Measurements from ENCODE around the gene CTBP2.
"Not testable (repeated sequence)": the region's sequence is repeated elsewhere in the genome, so short reads cannot be mapped to it uniquely, and the experiment has no call there.

CTBP2 gene

GRCh38 chr10:125062914-125063230, 97.5 kb downstream of the CTBP2 start:
- DNase-seq, result peak; percentile 33

DNA sequence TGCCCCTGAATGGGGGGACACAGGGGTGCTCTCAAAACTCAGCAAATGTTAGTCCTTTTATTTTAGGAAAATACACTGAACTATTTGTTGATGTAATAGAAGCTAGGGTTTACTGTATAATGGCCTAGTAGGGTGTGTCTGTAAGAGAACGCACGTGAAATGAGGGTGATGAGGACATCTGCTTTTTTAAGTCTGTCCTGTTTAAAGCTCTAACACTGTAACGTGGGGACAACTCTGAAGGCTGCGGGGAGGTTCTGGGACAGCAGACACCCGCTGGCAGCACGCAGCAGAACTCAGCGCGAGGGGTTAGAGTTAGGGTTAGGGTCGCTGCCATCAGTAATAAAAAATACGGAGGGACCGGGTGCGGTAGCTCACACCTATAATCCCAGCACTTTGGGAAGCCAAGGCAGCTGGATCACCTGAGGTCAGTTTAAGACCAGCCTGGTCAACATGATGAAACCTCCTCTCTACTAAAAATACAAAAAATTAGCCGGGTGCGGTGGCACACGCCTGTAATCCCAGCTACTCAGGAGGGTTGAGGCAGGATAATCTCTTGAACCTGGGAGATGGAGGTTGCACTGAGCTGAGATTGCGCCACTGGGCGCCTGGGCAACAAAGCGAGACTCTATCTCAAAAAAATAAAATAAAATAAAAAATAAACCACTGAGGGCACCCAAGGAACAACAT, 98.0 kb downstream of the CTBP2 start:
- DNase-seq, result no peak

DNA sequence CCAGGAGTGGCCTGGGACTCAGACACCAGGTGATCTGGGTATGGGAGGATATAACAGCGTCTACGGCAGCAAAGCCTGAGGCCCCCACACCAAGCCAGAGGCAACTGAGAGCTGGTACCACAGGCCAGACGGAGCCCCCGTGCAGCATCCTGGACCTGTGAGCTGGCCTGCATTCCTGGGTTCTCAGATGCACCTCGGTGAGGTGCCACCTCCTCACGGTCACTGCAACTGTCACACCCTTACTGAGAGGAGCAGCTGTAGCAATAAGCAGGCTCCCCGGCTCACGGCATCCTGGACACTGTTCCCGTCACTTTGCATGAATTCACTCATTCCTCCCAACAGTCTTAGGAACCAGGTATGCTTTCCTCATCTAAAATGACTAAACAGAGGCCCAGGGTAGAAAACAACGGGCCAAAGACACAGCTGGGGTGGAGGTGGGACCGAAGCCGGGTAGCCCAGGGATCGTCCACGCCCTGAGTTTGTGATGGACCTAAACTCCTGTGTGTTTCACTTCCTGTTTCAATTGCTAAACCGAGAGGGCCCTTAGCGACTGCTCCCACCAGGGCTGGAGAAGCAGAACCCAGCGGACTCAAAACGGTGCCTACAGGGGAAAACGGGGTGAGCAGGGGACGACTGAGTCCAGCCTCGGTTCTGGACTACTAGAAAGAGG, 98.7 kb downstream of the CTBP2 start:
- no peak for DNase-seq

DNA sequence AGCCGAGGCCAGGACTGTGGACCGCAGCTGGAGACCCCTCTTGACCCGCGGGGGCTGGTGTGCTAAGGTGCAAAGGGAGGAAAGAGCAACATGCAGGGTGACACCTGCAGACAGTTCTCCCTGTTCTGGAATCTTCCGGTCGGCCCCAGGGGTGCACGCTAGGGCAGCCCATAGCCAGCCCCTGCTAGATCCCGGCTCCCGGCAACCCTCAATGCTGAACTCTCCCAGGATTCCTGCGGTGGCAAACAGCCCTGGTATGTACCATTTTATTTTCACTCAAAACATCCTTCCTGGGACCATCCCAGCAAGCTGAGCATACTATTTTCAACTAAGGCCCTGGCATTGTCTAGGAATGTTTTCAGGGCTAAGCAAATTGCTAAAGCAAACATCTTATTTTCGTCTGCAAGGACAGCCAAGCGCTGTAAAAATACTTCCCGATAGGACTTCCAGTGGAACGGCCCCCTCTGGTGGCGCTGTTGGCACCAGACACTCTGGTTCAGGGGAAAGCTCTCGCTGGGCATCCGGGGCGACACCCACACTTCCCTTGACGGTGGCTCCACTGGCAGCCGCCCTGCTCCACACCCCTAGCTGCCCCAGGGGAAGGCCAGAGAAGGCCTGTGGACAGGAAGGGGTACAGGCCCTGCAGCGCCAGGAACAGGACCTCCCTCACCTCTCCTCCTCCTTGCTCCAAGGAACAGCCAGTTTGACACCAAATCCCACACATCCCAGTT, 99.4 kb downstream of the CTBP2 start:
- peak; percentile 98 for DNase-seq

DNA sequence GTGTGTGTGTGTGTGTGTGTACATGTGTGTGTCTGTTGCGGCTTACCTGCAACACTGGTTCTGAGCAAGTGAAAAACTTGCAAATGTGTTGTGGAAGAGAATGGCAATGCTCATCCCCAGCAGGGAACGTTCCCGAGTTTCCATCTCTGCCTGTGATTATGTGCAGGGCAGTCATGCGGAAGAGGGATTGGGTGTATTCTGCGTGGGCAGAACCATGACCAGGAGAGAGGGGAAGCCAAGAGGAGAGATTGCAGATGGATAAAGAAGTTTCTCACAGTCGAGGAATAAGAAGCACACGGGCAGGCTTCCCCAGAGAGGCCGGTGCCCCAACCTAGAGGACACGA, 99.9 kb downstream of the CTBP2 start:
- DNase-seq, result peak; percentile 31

DNA sequence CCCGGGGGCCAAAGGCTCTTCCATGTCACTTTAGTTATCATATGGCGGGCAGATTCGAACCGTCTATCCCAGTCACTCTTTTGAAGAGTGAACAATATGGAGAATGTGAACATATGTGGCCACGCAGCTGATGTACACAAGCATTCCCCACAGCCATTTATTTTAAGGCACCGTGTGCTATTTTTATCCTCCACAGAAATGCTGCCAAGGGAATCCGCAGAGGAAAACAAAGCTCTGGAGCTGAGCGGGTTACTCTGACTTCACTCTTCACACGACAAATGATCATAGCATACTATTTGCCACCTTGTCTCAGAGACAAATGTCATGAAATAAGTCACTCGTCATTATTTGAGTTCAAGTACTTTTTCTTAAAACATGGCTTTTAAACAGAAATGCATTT, 100.3 kb downstream of the CTBP2 start:
- peak; percentile 81 for DNase-seq

DNA sequence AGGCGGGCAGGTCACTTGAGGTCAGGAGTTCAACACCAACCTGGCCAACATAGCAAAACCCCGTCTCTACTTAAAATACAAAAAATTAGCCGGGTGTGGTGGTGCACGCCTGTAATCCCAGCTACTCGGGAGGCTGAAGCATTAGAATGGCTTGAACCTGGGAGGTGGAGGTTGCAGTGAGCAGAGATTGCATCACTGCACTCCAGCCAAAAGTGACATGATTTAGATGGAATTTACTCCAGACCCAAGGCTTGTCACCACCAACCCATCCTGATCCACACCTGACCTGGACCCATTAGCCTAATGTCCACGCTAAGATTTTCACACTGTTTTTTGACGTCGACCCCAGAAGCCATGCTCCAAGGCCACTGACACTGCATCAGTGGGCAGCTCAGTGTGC, 101.0 kb downstream of the CTBP2 start:
- DNase-seq, result not testable (repeated sequence)

- DNase-seq, result peak; percentile 75
Measured at GRCh38 chr10:125057158-125058001, 103.0 kb downstream of the CTBP2 start.

- no peak for DNase-seq
Measured at GRCh38 chr10:125056161-125057132, 103.9 kb downstream of the CTBP2 start.

DNA sequence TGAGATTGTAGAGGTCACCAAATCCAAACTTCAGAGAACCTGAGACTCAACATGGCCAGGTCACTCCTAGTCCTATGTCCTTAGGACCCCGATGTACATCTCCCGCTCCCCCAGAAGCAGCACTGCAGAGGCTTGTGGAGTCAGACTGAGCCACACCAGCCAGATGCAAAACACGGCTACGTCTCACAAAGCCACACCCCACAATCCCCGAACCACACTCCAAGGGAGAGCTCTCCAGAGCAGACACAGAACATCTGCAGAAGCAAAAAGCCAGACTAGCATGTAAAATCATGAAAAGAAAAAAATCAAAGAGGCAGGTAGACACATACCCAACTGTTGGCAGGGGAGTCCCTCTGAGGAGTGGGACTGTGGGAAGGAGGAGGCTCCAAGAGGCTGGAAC, 104.9 kb downstream of the CTBP2 start:
- no peak for DNase-seq

- DNase-seq, result peak; percentile 56
Measured at GRCh38 chr10:125054669-125055268, 105.6 kb downstream of the CTBP2 start.

DNA sequence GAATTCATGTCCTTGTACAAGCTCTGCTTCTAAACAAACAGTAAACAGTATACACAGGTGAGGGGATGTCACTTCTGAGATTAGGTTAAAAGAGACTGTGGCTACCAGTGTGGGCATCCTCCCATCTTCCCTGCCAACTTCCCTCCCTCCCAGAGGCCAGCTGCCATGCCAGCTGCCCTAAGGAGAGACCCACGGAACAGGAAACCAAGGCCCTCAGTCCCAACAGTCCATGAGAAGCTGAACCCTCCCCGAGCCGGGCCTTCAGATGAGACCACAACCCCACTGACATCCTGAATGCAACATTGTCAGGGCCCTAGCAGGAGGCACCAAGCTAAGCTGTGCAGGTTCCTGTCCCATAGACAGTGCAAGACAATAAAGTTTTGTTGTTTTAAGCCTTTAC, 106.1 kb downstream of the CTBP2 start:
- DNase-seq, result no peak

- DNase-seq, result no peak
Measured at GRCh38 chr10:125052146-125052545, 108.2 kb downstream of the CTBP2 start.

GRCh38 chr10:125050383-125050782, 110.0 kb downstream of the CTBP2 start:
- DNase-seq, result no peak

DNA sequence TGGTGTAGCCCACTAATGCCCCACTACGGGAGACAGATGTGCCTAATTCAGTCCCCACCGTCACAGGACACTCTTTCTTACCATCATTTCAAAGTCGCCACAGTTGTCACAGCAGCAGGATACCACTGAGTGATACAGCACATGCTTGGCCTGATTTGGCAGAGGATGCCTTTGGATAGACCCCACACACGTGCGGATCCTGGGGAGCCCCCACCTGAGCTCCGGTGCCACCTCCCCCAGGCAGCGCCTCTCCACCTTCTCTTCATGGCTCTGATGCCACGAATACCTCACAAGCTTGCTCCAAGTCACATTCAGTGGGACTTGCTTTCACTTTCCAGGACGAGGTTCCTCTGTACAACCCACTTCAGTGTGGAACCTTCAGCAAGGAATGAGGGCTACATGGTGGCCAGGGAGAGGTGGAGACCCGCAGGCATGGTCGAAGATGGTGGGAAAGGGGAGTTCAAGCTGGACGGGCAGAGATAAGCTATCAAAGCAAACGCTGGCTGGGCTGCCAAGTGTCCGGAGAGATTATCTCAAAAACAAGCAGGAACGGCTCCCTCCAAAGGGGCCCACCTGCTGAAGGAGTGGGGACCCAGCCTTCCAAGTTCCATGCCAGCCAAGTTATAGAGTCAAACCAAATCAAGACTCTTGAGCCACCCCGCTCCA, 111.0 kb downstream of the CTBP2 start:
- DNase-seq, result no peak

DNA sequence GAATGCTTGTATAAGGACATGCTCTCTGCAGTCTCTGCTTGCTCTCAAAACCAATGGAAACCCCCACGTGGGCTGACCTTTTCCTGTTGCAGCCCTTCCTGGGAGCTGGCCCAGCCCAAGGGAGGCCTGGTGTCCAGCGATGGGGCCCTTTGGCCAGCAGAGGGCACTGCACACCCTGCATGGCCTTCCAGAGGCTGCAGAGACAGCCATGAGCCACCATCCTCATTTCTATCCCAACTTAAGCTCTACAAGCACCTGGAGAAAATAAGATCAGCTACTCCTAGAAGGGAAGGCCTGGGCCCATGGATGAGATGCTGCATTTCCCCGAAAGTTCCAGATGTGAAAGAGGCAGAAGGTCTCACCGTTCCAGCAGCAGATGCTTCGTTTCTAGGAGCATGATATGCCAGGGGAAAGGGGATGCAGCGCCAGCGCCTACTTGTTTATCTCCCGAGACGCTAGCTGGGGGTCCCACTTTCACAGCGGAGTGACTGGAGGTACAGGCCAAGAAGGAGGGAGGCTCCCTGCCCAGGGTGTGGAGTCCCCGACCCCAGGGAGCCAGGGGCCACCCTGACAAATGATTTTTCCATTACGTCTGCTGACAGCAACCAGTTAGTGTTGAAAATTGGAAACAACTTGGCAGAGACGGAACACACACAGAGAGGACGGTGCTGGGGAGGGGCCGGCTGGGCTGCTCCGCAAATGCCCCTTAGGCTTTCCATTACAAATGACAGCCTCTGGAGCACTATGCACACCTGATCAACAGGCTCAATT, 112.1 kb downstream of the CTBP2 start:
- peak; percentile 80 for DNase-seq

GRCh38 chr10:125043841-125044658, 116.3 kb downstream of the CTBP2 start:
- DNase-seq, result peak; percentile 49

GRCh38 chr10:125041856-125042506, 118.4 kb downstream of the CTBP2 start:
- DNase-seq, result peak; percentile 78
